Stimulated activated naive B cell treated with anti-CD40 and anti-IgM and Interleukin-4, amounts not matched to agents 10 μg/mL and 1 μg/mL and 100 μg/mL, for 72 hours (primary cell): ENCODE measurements around the gene ITGA2.

Experiments used
- ATAC-seq, 2 donors: fragments of 150-1000 bp; cut with Tn5 transposase; replicated peaks; 2 replicates each; pipeline ENCODE4 v1.10.0; 2021; ENCODE audit warnings: moderate library complexity in 1 of 2
- DNase-seq: peaks from one replicate; pipeline ENCODE4 v3.0.0; 2021
- H3K27ac Mint-ChIP-seq: one replicate; pipeline ENCODE4 v1.8.0; 2022; ENCODE audit warnings: mild to moderate bottlenecking, mixed read lengths
- H3K27me3 Mint-ChIP-seq, 2 donors: one replicate each; pipeline ENCODE4 v1.8.0; 2022; ENCODE audit warnings: mixed read lengths in 2 of 2
- H3K36me3 Mint-ChIP-seq, 2 donors: one replicate each; pipeline ENCODE4 v1.8.0; 2022; ENCODE audit warnings: mixed read lengths in 2 of 2, mild to moderate bottlenecking in 1 of 2
- H3K4me1 Mint-ChIP-seq, 2 donors: one replicate each; pipeline ENCODE4 v1.8.0; 2022; ENCODE audit warnings: mixed read lengths in 2 of 2, mild to moderate bottlenecking in 1 of 2
- H3K4me3 Mint-ChIP-seq, 2 donors: one replicate each; pipeline ENCODE4 v1.8.0; 2022; ENCODE audit warnings: mild to moderate bottlenecking in 2 of 2, mixed read lengths in 2 of 2, moderate library complexity in 1 of 2
- H3K9me3 Mint-ChIP-seq, 2 donors: one replicate each; pipeline ENCODE4 v1.8.0; 2022; ENCODE audit warnings: mixed read lengths in 2 of 2, mild to moderate bottlenecking in 1 of 2

The ITGA2 gene

DNA sequence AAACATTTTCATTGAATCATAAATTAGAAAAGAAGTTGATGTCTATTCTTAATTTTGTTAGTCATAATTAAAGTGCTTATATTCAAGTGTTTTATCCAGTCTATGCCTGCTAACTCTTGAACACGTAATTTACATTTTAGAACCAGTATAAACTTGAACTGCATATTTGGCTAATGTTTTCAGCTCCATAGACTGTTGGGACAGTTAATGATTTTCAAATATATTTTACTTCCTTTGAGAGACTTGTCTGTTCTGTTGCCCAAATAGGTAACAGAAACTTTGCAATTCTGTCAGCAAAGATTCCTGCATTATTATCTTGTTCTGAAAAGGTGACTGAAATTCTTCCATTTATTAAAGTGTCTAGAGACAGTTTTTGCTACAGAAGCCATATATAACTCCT, 7.8 kb downstream of the ITGA2 start:
- ATAC-seq: no peak
- DNase-seq: no peak
- Mint-ChIP-seq H3K27ac (no peak overlapping the region), H3K36me3 (no peaks in the 10 kb centered on the region), H3K27me3 (peaks cover 9 to 10% of the 10 kb centered on the region in 2 donors), H3K4me1 (no peaks in the 10 kb centered on the region), H3K9me3 (no peaks in the 10 kb centered on the region), H3K4me3 (no peak overlapping the region)

- H3K4me1 Mint-ChIP-seq: no peaks in the 10 kb centered on the region
- ATAC-seq: no peak
- H3K4me3 Mint-ChIP-seq: no peak overlapping the region
- peaks cover 5 to 6% of the 10 kb centered on the region in 2 donors for H3K27me3 Mint-ChIP-seq
- DNase-seq: no peak
- H3K9me3 Mint-ChIP-seq: no peaks in the 10 kb centered on the region
- H3K27ac Mint-ChIP-seq: no peak overlapping the region
- no peaks in the 10 kb centered on the region for H3K36me3 Mint-ChIP-seq
These were observed 8.3 kb downstream of the ITGA2 start for GRCh38 chr5:52997424-52997823.

DNA sequence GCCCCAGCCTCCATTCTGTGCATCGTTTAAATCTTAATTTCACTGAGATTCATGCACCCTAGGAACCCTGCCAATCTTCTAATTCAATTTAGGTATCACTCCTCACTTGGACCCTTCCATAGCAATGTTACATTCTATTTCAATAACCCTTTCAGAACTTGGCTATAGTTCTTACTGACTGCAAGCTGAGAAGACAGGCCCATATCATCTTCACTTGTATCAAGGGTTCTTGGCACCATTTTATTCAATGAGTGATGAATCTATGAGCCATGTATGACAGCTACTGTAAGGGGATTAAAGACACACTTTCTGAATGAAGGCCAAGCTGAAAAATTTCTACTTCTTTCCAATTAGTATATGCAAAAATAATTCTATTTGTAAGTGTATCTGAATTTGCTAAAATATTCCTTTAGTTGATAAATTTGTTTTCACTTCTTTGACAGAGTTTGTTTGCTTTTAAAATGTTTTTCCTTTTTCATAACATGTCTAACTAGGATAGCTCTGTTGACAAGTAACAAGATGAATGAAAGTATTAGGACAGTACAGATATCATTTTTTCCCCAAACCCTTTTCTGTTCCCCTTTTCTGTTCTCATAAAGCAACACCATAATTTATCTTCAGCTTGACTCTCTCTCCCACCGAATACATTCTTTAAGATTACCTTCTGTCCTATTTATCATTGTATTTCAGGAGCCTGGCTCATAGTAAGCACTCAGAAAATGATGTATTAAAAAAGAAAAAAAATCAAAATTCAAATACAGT, 9.6 kb downstream of the ITGA2 start:
- Mint-ChIP-seq H3K36me3 (no peaks in the 10 kb centered on the region), H3K9me3 (no peaks in the 10 kb centered on the region), H3K27ac (no peak overlapping the region), H3K27me3 (peaks cover 0 to 6% of the 10 kb centered on the region in 2 donors), H3K4me3 (no peak overlapping the region), H3K4me1 (no peaks in the 10 kb centered on the region)
- DNase-seq: no peak
- ATAC-seq: peak; percentile 65 to 69

DNA sequence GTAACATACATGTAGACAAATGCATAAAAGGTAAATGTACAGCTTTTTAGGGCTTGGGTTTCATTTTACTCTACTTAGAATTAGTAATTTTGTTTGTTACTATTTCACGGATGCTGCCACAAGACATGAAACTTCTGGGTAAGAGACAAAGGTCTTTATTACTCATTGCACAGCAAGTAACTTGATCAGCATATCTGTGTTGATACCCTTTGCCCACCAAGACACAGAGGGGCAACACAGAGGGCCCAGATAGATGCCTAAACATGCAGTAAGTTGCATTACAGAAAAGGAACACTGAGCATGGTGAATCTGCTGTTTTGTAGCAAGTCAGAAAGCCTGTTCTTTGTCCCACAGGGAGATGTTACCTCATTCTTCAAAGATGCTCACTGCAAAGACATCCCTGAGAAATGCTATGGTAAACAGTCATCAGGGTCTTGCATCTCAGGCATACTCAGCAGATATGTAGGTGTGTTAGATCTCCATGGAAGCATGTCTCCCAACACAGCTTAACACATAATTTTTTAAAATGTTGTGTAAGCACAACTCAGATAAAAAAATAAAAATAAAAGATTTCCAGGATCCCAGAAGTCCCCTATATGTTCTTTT, 10.3 kb downstream of the ITGA2 start:
- H3K4me3 Mint-ChIP-seq: no peak overlapping the region
- H3K27me3 Mint-ChIP-seq: peaks cover 3 to 6% of the 10 kb centered on the region in 2 donors
- no peaks in the 10 kb centered on the region for H3K9me3 Mint-ChIP-seq
- DNase-seq (no peak), ATAC-seq (peak in 1 of 2 donors; percentile 25)
- no peak overlapping the region for H3K27ac Mint-ChIP-seq
- no peaks in the 10 kb centered on the region for H3K4me1 Mint-ChIP-seq
- H3K36me3 Mint-ChIP-seq: no peaks in the 10 kb centered on the region

DNA sequence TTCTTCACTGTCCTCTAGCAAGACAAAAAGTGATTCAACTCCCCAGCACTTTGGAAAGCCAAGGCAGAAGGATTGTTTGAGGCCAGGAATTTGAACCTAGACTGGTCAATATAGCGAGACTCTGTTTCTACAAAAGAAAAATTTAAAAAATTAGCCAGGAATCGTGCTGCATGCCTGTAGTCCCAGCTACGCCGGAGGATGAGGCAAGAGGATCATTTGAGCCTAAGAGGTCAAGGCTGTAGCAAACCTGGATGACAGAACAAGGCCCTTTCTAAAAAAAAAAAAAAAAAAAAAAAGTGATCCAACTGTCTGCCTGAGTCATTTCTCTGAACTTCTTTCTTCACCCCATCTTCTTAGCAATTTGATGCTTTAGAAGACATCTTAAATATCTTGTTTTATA, 12.4 kb downstream of the ITGA2 start:
- ATAC-seq (no peak), DNase-seq (no peak)
- Mint-ChIP-seq H3K4me1 (no peaks in the 10 kb centered on the region), H3K36me3 (no peaks in the 10 kb centered on the region), H3K27ac (no peak overlapping the region), H3K9me3 (no peaks in the 10 kb centered on the region), H3K27me3 (peaks cover 3 to 6% of the 10 kb centered on the region in 2 donors), H3K4me3 (no peak overlapping the region)

DNA sequence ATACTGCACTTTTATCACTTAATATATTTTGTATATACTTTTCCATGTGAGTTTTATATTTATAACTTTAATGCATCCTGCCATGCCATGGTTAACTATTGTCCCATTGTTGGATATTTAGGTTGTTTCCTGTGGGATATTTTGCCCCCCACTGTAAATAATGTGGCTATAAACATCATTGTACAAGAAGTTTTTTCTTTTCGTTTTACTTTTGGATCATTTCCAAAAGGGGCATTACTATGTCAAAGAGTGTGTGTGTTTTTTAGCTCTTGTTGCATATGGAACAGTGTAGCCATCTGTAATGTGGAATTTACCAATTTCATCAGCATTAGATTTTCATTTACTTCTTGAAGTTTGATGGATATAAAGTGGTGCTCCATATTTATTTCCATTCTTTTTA, 13.3 kb downstream of the ITGA2 start:
- peaks cover 3 to 6% of the 10 kb centered on the region in 2 donors for H3K27me3 Mint-ChIP-seq
- no peak for DNase-seq
- no peaks in the 10 kb centered on the region for H3K9me3 Mint-ChIP-seq
- no peak for ATAC-seq
- H3K36me3 Mint-ChIP-seq: no peaks in the 10 kb centered on the region
- H3K27ac Mint-ChIP-seq: no peak overlapping the region
- H3K4me3 Mint-ChIP-seq: no peak overlapping the region
- peaks cover 0 to 7% of the 10 kb centered on the region in 2 donors for H3K4me1 Mint-ChIP-seq

DNA sequence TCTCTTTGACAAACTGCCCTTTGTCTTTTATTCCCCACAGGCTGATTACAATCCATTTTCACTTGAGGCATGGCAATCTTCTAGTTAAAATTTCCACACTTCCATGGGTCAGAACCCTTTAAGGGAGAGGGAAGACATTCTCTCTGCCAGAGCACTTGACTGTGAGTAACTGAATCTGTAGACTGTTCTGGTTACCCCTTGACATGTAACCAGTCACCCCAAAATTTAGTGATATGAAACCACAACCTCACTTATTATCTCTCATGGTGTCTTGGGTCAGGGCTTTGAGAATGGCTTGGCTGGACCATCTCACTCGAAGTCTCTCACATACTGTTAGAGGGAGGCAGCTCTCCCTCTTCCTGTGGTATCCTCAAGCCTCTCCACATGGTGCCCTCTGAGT, 14.0 kb downstream of the ITGA2 start:
- no peak for ATAC-seq
- no peaks in the 10 kb centered on the region for H3K36me3 Mint-ChIP-seq
- DNase-seq: no peak
- H3K4me1 Mint-ChIP-seq: peaks cover 0 to 7% of the 10 kb centered on the region in 2 donors
- no peak overlapping the region for H3K4me3 Mint-ChIP-seq
- no peaks in the 10 kb centered on the region for H3K9me3 Mint-ChIP-seq
- H3K27ac Mint-ChIP-seq: no peak overlapping the region
- H3K27me3 Mint-ChIP-seq: peaks cover 3 to 6% of the 10 kb centered on the region in 2 donors

GRCh38 chr5:53006911-53007890, 18.0 kb downstream of the ITGA2 start:
- Mint-ChIP-seq H3K4me1 (peaks cover 2 to 7% of the 10 kb centered on the region in 2 donors), H3K27me3 (peaks cover 3 to 6% of the 10 kb centered on the region in 2 donors), H3K27ac (no peak overlapping the region), H3K9me3 (no peaks in the 10 kb centered on the region), H3K4me3 (no peak overlapping the region), H3K36me3 (no peaks in the 10 kb centered on the region)
- ATAC-seq: no peak
- no peak for DNase-seq

GRCh38 chr5:53008751-53009150, 19.6 kb downstream of the ITGA2 start:
- no peak overlapping the region for H3K4me3 Mint-ChIP-seq
- peaks cover 0 to 3% of the 10 kb centered on the region in 2 donors for H3K9me3 Mint-ChIP-seq
- ATAC-seq (peak; percentile 98 to 99), DNase-seq (peak; percentile 12)
- H3K36me3 Mint-ChIP-seq: no peaks in the 10 kb centered on the region
- H3K4me1 Mint-ChIP-seq: peaks cover 2 to 7% of the 10 kb centered on the region in 2 donors
- peaks cover 0 to 3% of the 10 kb centered on the region in 2 donors for H3K27me3 Mint-ChIP-seq
- H3K27ac Mint-ChIP-seq: no peak overlapping the region

DNA sequence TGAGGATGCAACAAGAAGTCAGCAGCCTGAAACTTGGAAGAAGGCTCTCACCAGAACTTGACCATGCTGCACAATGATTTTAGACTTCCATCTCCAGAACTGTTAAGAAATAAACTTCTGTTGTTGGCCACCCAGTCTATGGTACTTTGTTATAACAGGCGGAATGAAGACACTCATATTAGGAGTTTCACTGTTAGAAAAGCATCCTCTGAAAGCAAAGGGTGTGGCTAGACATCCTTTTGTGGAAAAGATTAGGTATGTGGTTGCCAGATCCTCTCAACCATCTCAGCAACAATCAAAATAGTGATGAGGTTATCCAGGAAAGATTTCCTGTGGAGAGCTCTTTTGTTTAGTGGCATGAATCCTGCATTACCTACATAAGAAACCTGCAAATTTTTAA, 20.7 kb downstream of the ITGA2 start:
- Mint-ChIP-seq H3K9me3 (peaks cover 6 to 9% of the 10 kb centered on the region in 2 donors), H3K4me1 (peaks cover 2 to 7% of the 10 kb centered on the region in 2 donors), H3K4me3 (no peak overlapping the region), H3K27me3 (no peaks in the 10 kb centered on the region), H3K36me3 (no peaks in the 10 kb centered on the region), H3K27ac (no peak overlapping the region)
- ATAC-seq (no peak), DNase-seq (no peak)

GRCh38 chr5:53010814-53011213, 21.7 kb downstream of the ITGA2 start:
- Mint-ChIP-seq H3K27me3 (no peaks in the 10 kb centered on the region), H3K36me3 (no peaks in the 10 kb centered on the region), H3K9me3 (peaks cover 10% of the 10 kb centered on the region in 2 donors), H3K4me1 (peaks cover 2 to 7% of the 10 kb centered on the region in 2 donors), H3K27ac (no peak overlapping the region), H3K4me3 (no peak overlapping the region)
- ATAC-seq: no peak
- DNase-seq: no peak

GRCh38 chr5:53011233-53011632, 22.1 kb downstream of the ITGA2 start:
- Mint-ChIP-seq H3K4me3 (no peak overlapping the region), H3K27me3 (no peaks in the 10 kb centered on the region), H3K4me1 (peaks cover 2 to 7% of the 10 kb centered on the region in 2 donors), H3K36me3 (no peaks in the 10 kb centered on the region), H3K9me3 (peaks cover 10% of the 10 kb centered on the region in 2 donors), H3K27ac (no peak overlapping the region)
- ATAC-seq: no peak
- DNase-seq: no peak

DNA sequence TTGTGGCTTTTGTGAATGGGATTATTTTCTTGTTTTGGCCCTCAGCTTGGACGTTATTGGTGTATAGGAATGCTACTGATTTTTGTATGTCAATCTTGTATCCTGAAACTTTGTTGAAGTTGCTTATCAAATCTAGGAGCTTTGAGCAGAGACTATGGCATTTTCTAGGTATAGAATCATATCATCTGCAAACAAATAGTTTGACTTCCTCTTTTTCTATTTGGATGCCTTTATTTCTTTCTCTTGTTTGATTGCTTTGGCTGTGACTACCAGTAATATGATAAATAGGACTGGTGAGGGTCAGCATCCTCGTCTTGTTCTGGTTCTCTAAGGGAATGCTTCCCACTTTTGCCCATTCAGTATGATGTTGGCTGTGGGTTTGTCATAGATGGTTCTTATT, 24.7 kb downstream of the ITGA2 start:
- ATAC-seq (no peak), DNase-seq (no peak)
- Mint-ChIP-seq H3K36me3 (no peaks in the 10 kb centered on the region), H3K27me3 (peaks cover 0 to 9% of the 10 kb centered on the region in 2 donors), H3K27ac (no peak overlapping the region), H3K4me3 (no peak overlapping the region), H3K9me3 (peaks cover 10 to 12% of the 10 kb centered on the region in 2 donors), H3K4me1 (no peaks in the 10 kb centered on the region)

- H3K36me3 Mint-ChIP-seq: no peaks in the 10 kb centered on the region
- H3K27me3 Mint-ChIP-seq: peaks cover 0 to 9% of the 10 kb centered on the region in 2 donors
- DNase-seq (no peak), ATAC-seq (no peak)
- H3K4me1 Mint-ChIP-seq: no peaks in the 10 kb centered on the region
- H3K9me3 Mint-ChIP-seq: peaks cover 10 to 12% of the 10 kb centered on the region in 2 donors
- no peak overlapping the region for H3K27ac Mint-ChIP-seq
- H3K4me3 Mint-ChIP-seq: no peak overlapping the region
These were observed 28.2 kb downstream of the ITGA2 start for GRCh38 chr5:53017383-53017782.
